B cell (primary cell): ENCODE measurements around the gene GPC3.

ENCODE experiments used
- EZH2 ChIP-seq: IDR thresholded peaks from 2 replicates; pipeline ENCODE4 v1.6.1; 2012; ENCODE audit warnings: borderline replicate concordance, low read depth, mild to moderate bottlenecking, moderate library complexity, low read length; ENCODE audit not compliant: insufficient read depth, poor library complexity, severe bottlenecking
- TF ChIP-seq, protein P1 (sequence below): fragments of 200-600 bp; IDR thresholded peaks from one replicate; pipeline ENCODE4 v1.8.0; 2022; ENCODE audit warnings: antibody characterized with exemption, mild to moderate bottlenecking

DNA sequence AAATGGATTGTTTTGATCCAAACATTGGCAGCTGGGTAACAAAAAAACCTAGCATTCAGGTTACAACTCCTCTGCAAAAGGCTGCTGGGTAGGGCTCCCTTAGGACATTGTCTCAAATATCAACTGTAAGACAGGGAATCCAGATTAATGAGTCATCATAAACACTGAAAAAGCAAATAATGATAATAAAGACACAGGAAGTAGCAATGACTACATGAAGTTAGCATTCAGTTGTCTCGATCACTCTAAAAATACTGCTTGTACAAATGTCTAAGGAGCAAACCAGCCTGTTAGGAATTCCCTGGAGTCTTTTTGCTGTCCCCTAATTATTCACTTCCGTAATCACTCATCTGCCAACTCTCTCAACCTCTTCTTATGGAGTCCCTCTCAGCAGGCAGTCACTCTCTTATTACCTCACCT lies 259.2 kb downstream of the GPC3 start:
- TF ChIP-seq, protein P1, sequence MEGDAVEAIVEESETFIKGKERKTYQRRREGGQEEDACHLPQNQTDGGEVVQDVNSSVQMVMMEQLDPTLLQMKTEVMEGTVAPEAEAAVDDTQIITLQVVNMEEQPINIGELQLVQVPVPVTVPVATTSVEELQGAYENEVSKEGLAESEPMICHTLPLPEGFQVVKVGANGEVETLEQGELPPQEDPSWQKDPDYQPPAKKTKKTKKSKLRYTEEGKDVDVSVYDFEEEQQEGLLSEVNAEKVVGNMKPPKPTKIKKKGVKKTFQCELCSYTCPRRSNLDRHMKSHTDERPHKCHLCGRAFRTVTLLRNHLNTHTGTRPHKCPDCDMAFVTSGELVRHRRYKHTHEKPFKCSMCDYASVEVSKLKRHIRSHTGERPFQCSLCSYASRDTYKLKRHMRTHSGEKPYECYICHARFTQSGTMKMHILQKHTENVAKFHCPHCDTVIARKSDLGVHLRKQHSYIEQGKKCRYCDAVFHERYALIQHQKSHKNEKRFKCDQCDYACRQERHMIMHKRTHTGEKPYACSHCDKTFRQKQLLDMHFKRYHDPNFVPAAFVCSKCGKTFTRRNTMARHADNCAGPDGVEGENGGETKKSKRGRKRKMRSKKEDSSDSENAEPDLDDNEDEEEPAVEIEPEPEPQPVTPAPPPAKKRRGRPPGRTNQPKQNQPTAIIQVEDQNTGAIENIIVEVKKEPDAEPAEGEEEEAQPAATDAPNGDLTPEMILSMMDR = no peak
- TF ChIP-seq EZH2 = no peak
